Liver (tissue), 9 donors: ENCODE measurements around the gene PROC. TPM values are rescaled to one million over a fixed set of nuclear protein-coding genes. Genes with fewer than 3 reads are reported as not detected.

ENCODE experiments used
- DNase-seq: peaks from one replicate; pipeline ENCODE4 v3.0.0-alpha.2; 2017; ENCODE audit warnings: low spot score
- H3K27ac ChIP-seq, 2 donors: one replicate each; pipeline ENCODE4 v1.7.0; 2013; ENCODE audit warnings: inconsistent platforms in 2 of 2, low read length in 2 of 2, control low read depth in 1 of 2, low read depth in 1 of 2, mild to moderate bottlenecking in 1 of 2
- H3K27me3 ChIP-seq, 4 donors: one replicate each; pipeline versions ENCODE4 v1.6.1 to v1.7.0; 2013; ENCODE audit warnings: low read length in 3 of 4, inconsistent platforms in 1 of 4, mild to moderate bottlenecking in 1 of 4, moderate library complexity in 1 of 4; ENCODE audit not compliant: control insufficient read depth in 4 of 4, insufficient read depth in 4 of 4
- H3K36me3 ChIP-seq, 4 donors: one replicate each; pipeline versions ENCODE4 v1.6.1 to v1.7.0; 2013; ENCODE audit warnings: low read length in 3 of 4, mild to moderate bottlenecking in 3 of 4, low read depth in 1 of 4, moderate library complexity in 1 of 4; ENCODE audit not compliant: control insufficient read depth in 4 of 4, insufficient read depth in 3 of 4
- H3K4me1 ChIP-seq, 4 donors: one replicate each; pipeline versions ENCODE4 v1.6.1 to v1.7.0; 2013; ENCODE audit warnings: low read length in 3 of 4, mild to moderate bottlenecking in 3 of 4, moderate library complexity in 1 of 4; ENCODE audit not compliant: control insufficient read depth in 4 of 4, insufficient read depth in 4 of 4
- H3K4me3 ChIP-seq, 3 donors: one replicate each; pipeline versions ENCODE4 v1.6.1 to v1.7.0; 2013; ENCODE audit warnings: low read length in 3 of 3, control low read depth in 1 of 3, low read depth in 1 of 3, mild to moderate bottlenecking in 1 of 3
- H3K9ac ChIP-seq, 2 donors: one replicate each; pipeline ENCODE4 v1.7.0; 2013; ENCODE audit warnings: low read length in 2 of 2, mild to moderate bottlenecking in 2 of 2, moderate library complexity in 2 of 2, control low read depth in 1 of 2, low read depth in 1 of 2
- H3K9me3 ChIP-seq, 4 donors: one replicate each; pipeline versions ENCODE4 v1.6.1 to v1.7.0; 2013; ENCODE audit warnings: low read length in 3 of 4; ENCODE audit not compliant: control insufficient read depth in 4 of 4
- EGR1 ChIP-seq, 2 donors: IDR thresholded peaks; 2 replicates each; pipeline ENCODE4 v1.6.1; 2016 to 2018; ENCODE audit warnings: antibody characterized with exemption in 2 of 2, low read depth in 2 of 2
- FOXA2 ChIP-seq: IDR thresholded peaks from 2 replicates; pipeline ENCODE4 v1.6.1; 2016; ENCODE audit warnings: antibody characterized with exemption
- HNF4A ChIP-seq, 2 donors: conservative IDR thresholded peaks; 2 replicates each; pipeline ENCODE4 v1.6.1; 2016; ENCODE audit warnings: antibody characterized with exemption in 2 of 2, mild to moderate bottlenecking in 2 of 2
- JUND ChIP-seq, 2 donors: IDR thresholded peaks; 2 replicates each; pipeline ENCODE4 v1.6.1; 2016; ENCODE audit warnings: antibody characterized with exemption in 2 of 2
- NR2F2 ChIP-seq: IDR thresholded peaks from 2 replicates; pipeline ENCODE4 v1.6.1; 2016; ENCODE audit warnings: antibody characterized with exemption
- RAD21 ChIP-seq, 2 donors: IDR thresholded peaks; 2 replicates each; pipeline ENCODE4 v1.6.1; 2016; ENCODE audit warnings: antibody characterized with exemption in 2 of 2, mild to moderate bottlenecking in 2 of 2
- REST ChIP-seq: IDR thresholded peaks from 2 replicates; pipeline ENCODE4 v1.6.1; 2016; ENCODE audit warnings: antibody characterized with exemption, mild to moderate bottlenecking
- ZBTB33 ChIP-seq: IDR thresholded peaks from 2 replicates; pipeline ENCODE4 v1.6.1; 2016; ENCODE audit warnings: antibody characterized with exemption
- WGBS: extraction: QIAGEN DNeasy Blood & Tissue Kit; methylation state at CpG from one replicate; pipeline ENCODE4 v1.1.7; 2013; 5-methylcytosine and 5-hydroxymethylcytosine counted together
- polyA plus RNA-seq, 2 donors: library from polyadenylated mRNA; stranded (reverse) in 1 of 2; unstranded in 1 of 2; fragments of 200-250 nt in 1 of 2; fragments of >200 nt in 1 of 2; fragmentation: Nextera tagmentation in 1 of 2; extraction: Ambion mirVana in 1 of 2; gene quantifications; one replicate each; pipeline versions ENCODE4 v1.2.1 to v1.2.3, GENCODE V29; 2013 to 2015
- total RNA-seq, 2 donors: library from RNA; depleted of rRNA; stranded (reverse); fragments of >200 nt; gene quantifications; one replicate each; pipeline ENCODE4 v1.2.3, GENCODE V29; 2014
- donor health status: healthy.
- donor health status: healthy.
- donor health status: healthy.
- donor health status: healthy.
- donor health status: healthy.

PROC gene
- total and polyA plus RNA-seq, 4 donors = 150 to 407 (median 341) TPM

GRCh38 chr2:127464470-127465257, 46.4 kb downstream of the PROC start:
- H3K27me3 ChIP-seq = no peaks in the 10 kb centered on the region
- peaks cover 0 to 9% (median under 1%) of the 10 kb centered on the region in 4 donors for H3K36me3 ChIP-seq
- TF ChIP-seq JUND (IDR thresholded peaks at IDR 0.05) = no peak
- no peak for TF ChIP-seq EGR1 (IDR thresholded peaks at IDR 0.05; ENCODE audit: low read depth in 2 of 2)
- WGBS = 96% methylated on average over 7 of the region's 7 CpGs
- no peak overlapping the region for H3K4me3 ChIP-seq
- no peak overlapping the region for H3K27ac ChIP-seq
- no peak overlapping the region for H3K9ac ChIP-seq
- H3K4me1 ChIP-seq = peaks cover 0 to 1% (median 0%) of the 10 kb centered on the region in 4 donors
- DNase-seq = no peak
- H3K9me3 ChIP-seq = no peaks in the 10 kb centered on the region

DNA sequence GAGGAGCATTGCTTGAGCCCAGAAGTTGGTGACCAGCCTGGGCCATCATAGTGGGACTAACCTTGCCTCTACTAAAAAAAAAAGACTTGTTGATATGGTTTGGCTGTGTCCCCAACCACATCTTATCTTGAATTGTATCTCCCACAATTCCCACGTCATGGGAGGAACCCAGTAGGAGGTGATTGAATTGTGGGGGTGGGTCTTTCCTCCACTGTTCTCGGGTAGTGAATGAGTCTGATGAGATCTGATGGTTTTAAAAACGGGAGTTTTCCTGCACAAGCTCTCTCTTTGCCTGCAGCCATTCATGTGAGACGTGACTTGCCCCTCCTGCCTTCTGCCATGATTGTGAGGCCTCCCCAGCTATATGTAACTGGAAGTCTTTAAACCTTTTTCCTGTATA, 47.0 kb downstream of the PROC start:
- Histone ChIP-seq H3K4me1 (peaks cover 0 to 7% (median 0%) of the 10 kb centered on the region in 4 donors), H3K4me3 (no peak overlapping the region), H3K27me3 (no peaks in the 10 kb centered on the region), H3K9ac (no peak overlapping the region), H3K9me3 (no peaks in the 10 kb centered on the region), H3K27ac (no peak overlapping the region), H3K36me3 (peaks cover 0 to 11% (median under 1%) of the 10 kb centered on the region in 4 donors)
- 87% methylated on average over 4 of the region's 4 CpGs for WGBS
- TF ChIP-seq FOXA2 = no peak
- no peak for TF ChIP-seq HNF4A (conservative IDR thresholded peaks at IDR 0.05)
- TF ChIP-seq NR2F2 = no peak
- TF ChIP-seq EGR1 (IDR thresholded peaks at IDR 0.05; ENCODE audit: low read depth in 2 of 2) = no peak
- TF ChIP-seq ZBTB33 = no peak
- DNase-seq = no peak

DNA sequence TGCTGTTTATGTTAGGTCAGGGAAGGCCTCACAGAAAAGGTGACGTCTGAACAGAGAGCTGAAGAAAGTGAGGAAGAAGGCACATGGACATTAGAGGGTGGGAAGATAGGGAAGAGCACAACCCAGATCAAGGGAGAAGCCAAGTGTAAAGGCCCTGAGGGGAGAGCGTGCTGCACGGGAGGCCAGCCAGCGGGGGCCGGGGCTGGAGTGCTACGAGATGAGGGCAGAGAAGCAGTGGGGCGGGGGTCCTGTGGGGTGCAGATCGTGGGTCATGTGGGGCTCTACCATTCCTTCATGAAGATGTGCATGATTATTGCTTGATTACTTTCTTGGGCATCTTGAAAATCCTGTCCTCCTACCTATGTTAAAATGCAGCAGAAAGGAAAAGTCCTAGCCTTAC, 50.8 kb downstream of the PROC start:
- Histone ChIP-seq H3K27ac (no peak overlapping the region), H3K4me1 (peaks cover 0 to 22% (median 2%) of the 10 kb centered on the region in 4 donors), H3K4me3 (no peak overlapping the region), H3K27me3 (no peaks in the 10 kb centered on the region), H3K9ac (no peak overlapping the region), H3K9me3 (no peaks in the 10 kb centered on the region), H3K36me3 (peaks cover 0 to 11% (median under 1%) of the 10 kb centered on the region in 4 donors)
- DNase-seq = no peak
- TF ChIP-seq ZBTB33 = no peak
- TF ChIP-seq NR2F2 = no peak
- no peak for TF ChIP-seq JUND (IDR thresholded peaks at IDR 0.05)
- TF ChIP-seq RAD21 (IDR thresholded peaks at IDR 0.05) = no peak
- TF ChIP-seq REST = no peak
- TF ChIP-seq EGR1 (IDR thresholded peaks at IDR 0.05; ENCODE audit: low read depth in 2 of 2) = no peak
- WGBS = 94% methylated on average over 8 of the region's 8 CpGs
